Activated CD8-positive, alpha-beta memory T cell treated with anti-CD3 and anti-CD28 coated beads for 4 hours (primary cell): ENCODE results near the gene EP400.
A peak's percentile ranks its signal among the peaks of the same experiment; 100 is the strongest.
"Not testable (repeated sequence)": the region's sequence is repeated elsewhere in the genome, so short reads cannot be mapped to it uniquely, and the experiment has no call there.

Experiments
- DNase-seq, 2 donors: peaks; one replicate each; pipeline ENCODE4 v3.0.0-alpha.2; 2020; ENCODE audit warnings: low read depth in 2 of 2

The EP400 gene

GRCh38 chr12:132083941-132084620, 134.3 kb downstream of the EP400 start:
- peak; percentile 76 to 79 for DNase-seq

- peak in 1 of 2 donors; percentile 17 for DNase-seq
These were observed 135.0 kb downstream of the EP400 start for GRCh38 chr12:132084621-132085290.

- no peak for DNase-seq
These were observed 135.5 kb downstream of the EP400 start for GRCh38 chr12:132085291-132085635.

GRCh38 chr12:132089407-132089910, 139.7 kb downstream of the EP400 start:
- no peak for DNase-seq

GRCh38 chr12:132094269-132094891, 144.6 kb downstream of the EP400 start:
- DNase-seq, result no peak

- no peak for DNase-seq
These were observed 146.0 kb downstream of the EP400 start for GRCh38 chr12:132095520-132096409.

- DNase-seq, result no peak
These were observed 150.0 kb downstream of the EP400 start for GRCh38 chr12:132099739-132100138.

- no peak for DNase-seq
These were observed 150.7 kb downstream of the EP400 start for GRCh38 chr12:132100306-132101065.

- no peak for DNase-seq
These were observed 152.6 kb downstream of the EP400 start for GRCh38 chr12:132102297-132102696.

- not testable (repeated sequence) for DNase-seq
These were observed 153.3 kb downstream of the EP400 start for GRCh38 chr12:132103072-132103471.

- no peak for DNase-seq
These were observed 154.0 kb downstream of the EP400 start for GRCh38 chr12:132103542-132104308.

- DNase-seq, result no peak
These were observed 155.7 kb downstream of the EP400 start for GRCh38 chr12:132105467-132105866.

- no peak for DNase-seq
These were observed 157.2 kb downstream of the EP400 start for GRCh38 chr12:132106921-132107320.

- no peak for DNase-seq
These were observed 158.6 kb downstream of the EP400 start for GRCh38 chr12:132108211-132108832.

- no peak for DNase-seq
These were observed 160.0 kb downstream of the EP400 start for GRCh38 chr12:132109741-132110140.

GRCh38 chr12:132110677-132111076, 160.9 kb downstream of the EP400 start:
- DNase-seq, result no peak

GRCh38 chr12:132111654-132112304, 162.0 kb downstream of the EP400 start:
- DNase-seq, result no peak

- DNase-seq, result no peak
These were observed 164.9 kb downstream of the EP400 start for GRCh38 chr12:132114667-132115066.

- DNase-seq, result no peak
These were observed 165.8 kb downstream of the EP400 start for GRCh38 chr12:132115500-132115899.
